IPS-18a (cell line): ENCODE results near the gene NCL.

Experiments used
- H3K27ac ChIP-seq: one replicate; pipeline ENCODE4 v1.5.1; 2013; ENCODE audit warnings: low read length
- H3K27me3 ChIP-seq: one replicate; pipeline ENCODE4 v1.6.1; 2013; ENCODE audit warnings: mild to moderate bottlenecking, low read length; ENCODE audit not compliant: control insufficient read depth, insufficient read depth
- H3K36me3 ChIP-seq: one replicate; pipeline ENCODE4 v1.6.1; 2013; ENCODE audit warnings: low read depth, low read length; ENCODE audit not compliant: control insufficient read depth
- H3K4me1 ChIP-seq: one replicate; pipeline ENCODE4 v1.6.1; 2013; ENCODE audit warnings: low read depth, low read length; ENCODE audit not compliant: control insufficient read depth
- H3K4me3 ChIP-seq: one replicate; pipeline ENCODE4 v1.5.1; 2013; ENCODE audit warnings: low read length
- H3K9ac ChIP-seq: one replicate; pipeline ENCODE4 v1.6.1; 2013; ENCODE audit warnings: mild to moderate bottlenecking, low read length, moderate library complexity
- H3K9me3 ChIP-seq: one replicate; pipeline ENCODE4 v1.6.1; 2013; ENCODE audit warnings: low read depth, low read length; ENCODE audit not compliant: control insufficient read depth

NCL gene

DNA sequence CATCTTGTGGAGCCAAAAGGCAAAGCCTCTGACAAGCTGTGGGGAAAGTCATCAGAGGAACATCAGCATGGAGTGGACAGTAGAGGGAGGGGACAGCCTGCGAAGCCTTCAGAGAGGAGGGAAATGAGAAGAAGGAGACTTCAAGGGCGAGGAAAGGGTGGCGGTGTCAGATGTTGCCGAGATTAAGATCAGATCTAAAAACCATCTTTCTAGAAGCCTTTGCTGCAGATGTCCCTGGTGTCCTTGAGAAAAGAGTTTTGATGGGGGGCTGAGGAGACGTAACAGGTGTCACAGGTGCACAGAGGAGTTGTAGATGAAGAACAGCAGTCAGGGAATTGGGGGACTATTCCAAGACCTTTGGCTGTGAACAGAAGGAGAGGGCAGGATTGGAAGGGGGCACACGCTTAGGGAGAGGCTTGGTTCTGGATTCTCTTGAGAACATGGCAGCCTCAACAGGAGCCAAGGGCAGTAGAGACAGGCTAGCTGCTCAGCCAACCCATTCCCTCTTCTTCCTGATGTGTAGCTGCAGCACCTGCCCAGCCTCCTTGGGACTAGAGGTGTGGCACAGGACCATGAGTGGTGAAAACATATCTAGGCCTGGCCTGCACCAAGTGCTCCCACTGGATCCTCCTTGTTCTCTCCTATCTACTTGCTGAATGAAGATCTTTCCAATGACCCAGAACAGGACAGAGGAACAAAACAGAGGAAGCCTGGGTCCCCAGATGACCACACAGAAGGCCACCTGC lies 22.7 kb upstream of the NCL start:
- no peaks in the 10 kb centered on the region for H3K27me3 ChIP-seq
- no peaks in the 10 kb centered on the region for H3K36me3 ChIP-seq
- no peak overlapping the region for H3K4me3 ChIP-seq
- no peak overlapping the region for H3K27ac ChIP-seq
- H3K4me1 ChIP-seq: no peaks in the 10 kb centered on the region
- no peaks in the 10 kb centered on the region for H3K9me3 ChIP-seq
- H3K9ac ChIP-seq: no peak overlapping the region

- Histone ChIP-seq H3K4me3 (no peak overlapping the region), H3K27ac (no peak overlapping the region), H3K27me3 (no peaks in the 10 kb centered on the region), H3K36me3 (no peaks in the 10 kb centered on the region), H3K4me1 (no peaks in the 10 kb centered on the region), H3K9ac (no peak overlapping the region), H3K9me3 (no peaks in the 10 kb centered on the region)
Observed at GRCh38 chr2:231483398-231484329, 19.4 kb upstream of the NCL start.

DNA sequence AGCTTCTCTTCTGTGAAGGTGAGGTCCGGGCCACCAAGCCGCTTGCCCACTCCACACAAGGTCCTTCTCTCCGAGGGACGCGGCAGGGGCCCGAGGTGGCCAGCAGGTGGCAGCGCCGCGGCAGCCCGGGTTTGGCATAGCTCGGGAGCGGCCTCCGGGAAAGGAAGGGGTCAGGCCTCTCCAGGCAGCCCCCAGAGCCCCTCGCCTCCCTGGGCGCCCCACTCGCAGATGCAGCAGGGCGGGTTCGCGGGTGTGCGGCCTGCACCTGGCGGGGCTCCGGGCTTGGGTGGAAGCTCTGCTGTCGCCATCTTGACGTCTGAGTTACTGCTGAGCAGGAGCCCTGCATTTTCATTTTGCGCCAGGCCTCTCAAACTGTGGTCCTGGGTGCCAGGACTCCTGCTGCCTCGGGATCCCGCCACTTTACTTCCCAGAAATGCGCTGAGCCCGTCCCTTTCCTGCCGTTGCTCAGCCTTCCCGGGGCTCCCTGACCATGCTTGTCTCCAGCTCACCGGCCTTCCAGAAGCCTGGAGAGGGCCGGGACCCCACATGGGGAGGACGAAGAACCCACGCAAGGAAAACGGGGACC lies 18.6 kb upstream of the NCL start:
- Histone ChIP-seq H3K27me3 (no peaks in the 10 kb centered on the region), H3K27ac (no peak overlapping the region), H3K36me3 (no peaks in the 10 kb centered on the region), H3K4me3 (no peak overlapping the region), H3K4me1 (no peaks in the 10 kb centered on the region), H3K9ac (no peak overlapping the region), H3K9me3 (no peaks in the 10 kb centered on the region)

DNA sequence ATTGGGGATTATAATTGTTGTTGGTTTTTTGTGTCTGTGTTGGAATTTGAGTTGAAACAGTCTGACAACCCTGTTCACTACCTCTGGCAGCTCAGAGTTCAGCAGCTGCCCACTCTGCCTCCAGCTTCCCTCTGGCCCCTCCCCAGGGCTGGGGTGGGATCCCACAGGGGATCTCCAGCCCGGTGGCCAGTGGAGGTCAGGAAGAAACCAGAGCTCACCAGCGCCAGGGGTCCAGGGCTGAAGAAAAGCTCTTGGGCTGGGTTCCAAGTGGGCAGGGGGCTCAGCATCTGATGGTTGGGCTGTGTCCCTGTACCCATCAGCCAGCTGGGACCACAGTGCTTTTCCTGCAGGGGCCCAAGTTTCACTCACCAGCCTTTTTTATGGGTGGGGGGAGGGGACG lies 16.5 kb upstream of the NCL start:
- H3K4me1 ChIP-seq: no peaks in the 10 kb centered on the region
- H3K4me3 ChIP-seq: no peak overlapping the region
- no peak overlapping the region for H3K27ac ChIP-seq
- no peaks in the 10 kb centered on the region for H3K9me3 ChIP-seq
- no peaks in the 10 kb centered on the region for H3K27me3 ChIP-seq
- H3K36me3 ChIP-seq: no peaks in the 10 kb centered on the region
- no peak overlapping the region for H3K9ac ChIP-seq

DNA sequence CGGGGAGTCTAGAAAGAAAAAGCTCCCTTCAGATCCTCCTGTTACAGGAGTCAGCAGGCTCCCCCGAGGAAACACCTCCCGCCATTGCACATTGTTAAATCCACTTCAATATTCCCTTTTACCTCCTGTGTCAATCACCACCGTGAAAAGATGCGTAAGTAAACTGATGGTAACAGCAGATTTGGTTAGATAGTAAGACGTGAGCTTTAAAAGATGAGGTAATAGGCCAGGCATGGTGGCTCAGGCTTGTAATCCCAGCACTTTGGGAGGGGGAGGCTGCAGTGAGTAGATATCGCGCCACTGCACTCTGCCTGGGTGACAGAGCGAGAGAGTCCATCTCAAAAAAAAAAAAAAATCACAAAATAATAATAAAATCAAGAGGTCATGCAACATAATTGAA lies 15.2 kb upstream of the NCL start:
- no peak overlapping the region for H3K9ac ChIP-seq
- H3K27ac ChIP-seq: no peak overlapping the region
- no peak overlapping the region for H3K4me3 ChIP-seq
- no peaks in the 10 kb centered on the region for H3K36me3 ChIP-seq
- H3K27me3 ChIP-seq: no peaks in the 10 kb centered on the region
- H3K9me3 ChIP-seq: no peaks in the 10 kb centered on the region
- no peaks in the 10 kb centered on the region for H3K4me1 ChIP-seq

DNA sequence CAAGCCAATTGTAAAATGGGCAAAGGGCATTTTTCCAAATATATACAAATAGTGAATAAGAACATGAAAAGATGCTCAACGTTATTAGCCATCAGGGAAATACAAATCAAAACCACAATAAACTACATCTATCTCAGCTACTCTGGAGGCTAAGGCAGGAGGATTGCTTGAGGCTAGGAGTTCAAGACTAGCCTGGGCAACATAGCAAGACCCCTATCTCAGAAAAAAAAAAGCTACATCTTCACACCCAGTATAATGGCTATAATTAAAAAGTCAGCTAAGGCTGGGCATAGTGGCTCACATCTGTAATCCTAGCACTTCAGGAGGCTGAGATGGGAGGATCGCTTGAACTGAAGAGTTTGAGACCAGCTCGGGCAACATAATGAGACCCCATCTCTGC lies 12.6 kb upstream of the NCL start:
- H3K27me3 ChIP-seq: no peaks in the 10 kb centered on the region
- H3K4me1 ChIP-seq: no peaks in the 10 kb centered on the region
- no peaks in the 10 kb centered on the region for H3K9me3 ChIP-seq
- no peaks in the 10 kb centered on the region for H3K36me3 ChIP-seq
- no peak overlapping the region for H3K9ac ChIP-seq
- no peak overlapping the region for H3K27ac ChIP-seq
- no peak overlapping the region for H3K4me3 ChIP-seq

DNA sequence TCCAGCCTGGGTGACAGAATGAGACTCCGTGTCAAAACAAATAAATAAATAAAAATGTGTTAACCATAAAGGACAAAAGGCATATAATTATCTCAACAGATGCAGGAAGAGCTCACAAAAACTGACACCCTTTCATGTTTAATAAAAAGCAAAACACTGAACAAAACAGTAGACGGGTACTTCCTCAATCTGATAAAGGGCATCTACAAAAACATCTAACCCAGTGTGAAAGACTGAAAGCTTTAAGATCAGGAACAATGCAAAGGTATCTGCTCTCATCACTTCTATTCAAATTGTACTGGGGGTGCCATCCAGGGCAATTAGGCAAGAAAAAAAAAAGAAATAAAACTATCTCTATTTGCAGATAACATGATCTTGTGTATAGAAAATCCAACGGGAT lies 11.7 kb upstream of the NCL start:
- H3K27me3 ChIP-seq: no peaks in the 10 kb centered on the region
- H3K9ac ChIP-seq: no peak overlapping the region
- H3K9me3 ChIP-seq: no peaks in the 10 kb centered on the region
- no peaks in the 10 kb centered on the region for H3K36me3 ChIP-seq
- no peaks in the 10 kb centered on the region for H3K4me1 ChIP-seq
- no peak overlapping the region for H3K4me3 ChIP-seq
- H3K27ac ChIP-seq: no peak overlapping the region

- H3K27me3 ChIP-seq: no peaks in the 10 kb centered on the region
- H3K9me3 ChIP-seq: no peaks in the 10 kb centered on the region
- H3K4me1 ChIP-seq: no peaks in the 10 kb centered on the region
- no peaks in the 10 kb centered on the region for H3K36me3 ChIP-seq
- H3K4me3 ChIP-seq: no peak overlapping the region
- no peak overlapping the region for H3K27ac ChIP-seq
- H3K9ac ChIP-seq: no peak overlapping the region
Observed at GRCh38 chr2:231472816-231473215, 8.5 kb upstream of the NCL start.

DNA sequence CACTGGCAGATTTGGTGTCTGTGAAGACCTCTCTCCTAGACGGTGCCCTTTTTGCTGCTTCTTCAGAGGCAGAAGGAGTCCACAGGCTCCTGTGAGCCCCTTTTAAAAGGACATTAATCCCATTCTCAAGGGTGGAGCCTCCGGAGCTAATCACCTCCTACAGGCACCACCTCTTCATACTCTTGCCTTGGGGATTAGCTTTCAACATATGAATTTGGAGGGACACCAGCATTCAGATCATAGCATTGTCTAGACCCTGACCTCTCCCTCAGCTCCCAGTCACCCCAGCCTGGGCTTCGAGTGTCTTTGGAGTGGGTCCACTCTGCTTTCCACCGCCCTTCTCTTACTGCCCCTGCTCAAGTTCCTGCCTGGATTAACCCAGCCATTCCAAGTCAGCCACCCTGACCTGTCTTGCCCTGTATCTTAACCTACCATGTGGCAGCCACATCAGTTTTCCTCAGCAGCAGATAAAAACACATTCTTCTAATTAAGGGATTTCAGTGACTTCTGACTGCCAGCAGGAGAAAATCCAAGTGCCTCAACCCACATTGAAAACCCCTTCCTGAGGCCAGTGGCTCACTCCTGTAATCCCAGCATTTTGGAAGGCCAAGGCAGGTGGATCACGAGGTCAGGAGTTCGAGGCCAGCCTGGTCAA lies 6.1 kb upstream of the NCL start:
- Histone ChIP-seq H3K9ac (no peak overlapping the region), H3K27me3 (no peaks in the 10 kb centered on the region), H3K4me1 (no peaks in the 10 kb centered on the region), H3K9me3 (no peaks in the 10 kb centered on the region), H3K36me3 (no peaks in the 10 kb centered on the region), H3K4me3 (no peak overlapping the region), H3K27ac (no peak overlapping the region)

DNA sequence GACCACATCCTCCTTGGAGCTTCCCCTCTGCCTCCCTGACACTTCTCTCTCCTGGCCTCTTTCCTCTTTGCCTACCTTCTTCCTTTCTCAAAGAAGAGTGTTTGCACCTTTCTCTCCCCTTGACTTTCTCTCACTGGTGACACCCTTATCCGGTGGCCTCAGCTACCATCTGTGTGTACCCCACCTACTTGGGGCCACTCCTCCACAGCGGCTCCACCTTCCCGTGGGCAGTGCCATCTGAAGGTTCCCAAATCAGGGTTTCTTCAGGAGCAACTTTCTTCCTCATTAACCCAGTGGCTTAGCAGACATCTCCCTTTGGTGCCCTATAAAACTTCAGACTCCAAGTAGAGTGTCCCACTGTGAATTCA lies 5.3 kb upstream of the NCL start:
- Histone ChIP-seq H3K36me3 (no peaks in the 10 kb centered on the region), H3K4me3 (no peak overlapping the region), H3K4me1 (no peaks in the 10 kb centered on the region), H3K27me3 (no peaks in the 10 kb centered on the region), H3K27ac (no peak overlapping the region), H3K9ac (no peak overlapping the region), H3K9me3 (no peaks in the 10 kb centered on the region)
